Ovary (tissue), 3 donors: ENCODE data around the gene STK32C.

Source experiments
- EP300 ChIP-seq: sonication (generic); formaldehyde crosslinking; IDR thresholded peaks from one replicate; pipeline ENCODE4 v1.6.1; 2017; ENCODE audit warnings: antibody characterized with exemption
- POLR2A ChIP-seq: fragments of 450-650 bp; IDR thresholded peaks from one replicate; pipeline ENCODE4 v1.6.1; 2017; ENCODE audit warnings: antibody characterized with exemption, mild to moderate bottlenecking, moderate library complexity
- TF ChIP-seq, protein P1 (sequence below), 3 donors: fragments of 450-650 bp in 2 of 3; fragments of 200-600 bp in 1 of 3; IDR thresholded peaks; one replicate each; pipeline versions ENCODE4 v1.5.1 to v1.8.0; 2016 to 2022; ENCODE audit warnings: antibody characterized with exemption in 3 of 3, mild to moderate bottlenecking in 1 of 3
- donor health status: DM: no; HTN: no; CAD: no.

DNA sequence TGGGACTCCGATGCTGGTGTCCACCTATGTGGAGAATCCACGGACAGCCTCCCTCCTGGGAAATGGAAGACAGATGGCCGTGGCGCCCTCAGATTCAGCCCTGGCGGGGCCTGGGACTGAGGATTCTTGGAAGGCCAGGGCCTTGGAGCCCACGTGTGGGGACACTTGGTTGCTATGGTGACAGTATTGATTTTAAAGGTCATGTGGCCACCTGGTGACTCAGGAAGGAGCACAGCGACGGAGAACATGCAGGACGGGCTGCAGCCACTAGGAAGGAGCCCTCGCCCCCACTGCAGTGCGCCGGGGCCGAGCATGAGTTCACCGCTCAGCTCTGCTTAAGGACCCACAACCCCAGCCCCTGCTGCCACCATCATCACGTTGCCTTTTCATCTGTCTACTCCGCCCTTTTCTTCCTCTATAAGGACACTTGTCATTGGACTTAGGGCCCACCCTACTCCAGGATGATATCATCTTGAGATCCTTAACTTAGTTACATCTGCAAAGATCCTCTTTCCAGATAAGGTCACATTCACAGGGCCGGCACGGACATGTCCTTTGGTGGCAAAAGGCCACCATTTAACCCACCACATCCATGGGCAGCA is 3.7 kb upstream of the STK32C start:
- TF ChIP-seq, protein P1, sequence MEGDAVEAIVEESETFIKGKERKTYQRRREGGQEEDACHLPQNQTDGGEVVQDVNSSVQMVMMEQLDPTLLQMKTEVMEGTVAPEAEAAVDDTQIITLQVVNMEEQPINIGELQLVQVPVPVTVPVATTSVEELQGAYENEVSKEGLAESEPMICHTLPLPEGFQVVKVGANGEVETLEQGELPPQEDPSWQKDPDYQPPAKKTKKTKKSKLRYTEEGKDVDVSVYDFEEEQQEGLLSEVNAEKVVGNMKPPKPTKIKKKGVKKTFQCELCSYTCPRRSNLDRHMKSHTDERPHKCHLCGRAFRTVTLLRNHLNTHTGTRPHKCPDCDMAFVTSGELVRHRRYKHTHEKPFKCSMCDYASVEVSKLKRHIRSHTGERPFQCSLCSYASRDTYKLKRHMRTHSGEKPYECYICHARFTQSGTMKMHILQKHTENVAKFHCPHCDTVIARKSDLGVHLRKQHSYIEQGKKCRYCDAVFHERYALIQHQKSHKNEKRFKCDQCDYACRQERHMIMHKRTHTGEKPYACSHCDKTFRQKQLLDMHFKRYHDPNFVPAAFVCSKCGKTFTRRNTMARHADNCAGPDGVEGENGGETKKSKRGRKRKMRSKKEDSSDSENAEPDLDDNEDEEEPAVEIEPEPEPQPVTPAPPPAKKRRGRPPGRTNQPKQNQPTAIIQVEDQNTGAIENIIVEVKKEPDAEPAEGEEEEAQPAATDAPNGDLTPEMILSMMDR (IDR thresholded peaks at IDR 0.05): no peak
- TF ChIP-seq POLR2A: no peak
- TF ChIP-seq EP300: no peak
